ENCODE measurements around the gene CDH8.

DNA sequence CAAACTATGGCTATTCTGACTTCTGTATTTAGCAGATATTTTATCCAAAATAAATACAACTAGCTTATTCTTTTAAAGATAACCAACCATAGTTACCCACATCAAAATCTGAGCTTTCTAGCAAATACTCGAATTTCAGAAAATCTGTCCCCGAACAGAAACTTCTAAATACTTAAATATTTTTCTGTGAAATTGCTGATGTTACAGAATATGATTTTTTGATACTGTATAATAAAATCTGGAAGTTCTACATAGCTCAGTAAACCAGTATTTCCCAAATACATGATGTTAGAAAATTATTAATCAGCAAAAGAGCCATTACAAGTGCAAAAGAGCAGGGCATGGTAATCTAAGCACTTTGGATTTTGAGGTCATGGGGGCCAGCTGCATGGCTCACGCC is 114.9 kb downstream of the CDH8 start:
- no peak for TF ChIP-seq RAD21 (IDR thresholded peaks at IDR 0.05; ENCODE audit: low read depth)
- TF ChIP-seq, protein P1, sequence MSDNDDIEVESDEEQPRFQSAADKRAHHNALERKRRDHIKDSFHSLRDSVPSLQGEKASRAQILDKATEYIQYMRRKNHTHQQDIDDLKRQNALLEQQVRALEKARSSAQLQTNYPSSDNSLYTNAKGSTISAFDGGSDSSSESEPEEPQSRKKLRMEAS (IDR thresholded peaks at IDR 0.05), result no peak
- TF ChIP-seq, protein P2, sequence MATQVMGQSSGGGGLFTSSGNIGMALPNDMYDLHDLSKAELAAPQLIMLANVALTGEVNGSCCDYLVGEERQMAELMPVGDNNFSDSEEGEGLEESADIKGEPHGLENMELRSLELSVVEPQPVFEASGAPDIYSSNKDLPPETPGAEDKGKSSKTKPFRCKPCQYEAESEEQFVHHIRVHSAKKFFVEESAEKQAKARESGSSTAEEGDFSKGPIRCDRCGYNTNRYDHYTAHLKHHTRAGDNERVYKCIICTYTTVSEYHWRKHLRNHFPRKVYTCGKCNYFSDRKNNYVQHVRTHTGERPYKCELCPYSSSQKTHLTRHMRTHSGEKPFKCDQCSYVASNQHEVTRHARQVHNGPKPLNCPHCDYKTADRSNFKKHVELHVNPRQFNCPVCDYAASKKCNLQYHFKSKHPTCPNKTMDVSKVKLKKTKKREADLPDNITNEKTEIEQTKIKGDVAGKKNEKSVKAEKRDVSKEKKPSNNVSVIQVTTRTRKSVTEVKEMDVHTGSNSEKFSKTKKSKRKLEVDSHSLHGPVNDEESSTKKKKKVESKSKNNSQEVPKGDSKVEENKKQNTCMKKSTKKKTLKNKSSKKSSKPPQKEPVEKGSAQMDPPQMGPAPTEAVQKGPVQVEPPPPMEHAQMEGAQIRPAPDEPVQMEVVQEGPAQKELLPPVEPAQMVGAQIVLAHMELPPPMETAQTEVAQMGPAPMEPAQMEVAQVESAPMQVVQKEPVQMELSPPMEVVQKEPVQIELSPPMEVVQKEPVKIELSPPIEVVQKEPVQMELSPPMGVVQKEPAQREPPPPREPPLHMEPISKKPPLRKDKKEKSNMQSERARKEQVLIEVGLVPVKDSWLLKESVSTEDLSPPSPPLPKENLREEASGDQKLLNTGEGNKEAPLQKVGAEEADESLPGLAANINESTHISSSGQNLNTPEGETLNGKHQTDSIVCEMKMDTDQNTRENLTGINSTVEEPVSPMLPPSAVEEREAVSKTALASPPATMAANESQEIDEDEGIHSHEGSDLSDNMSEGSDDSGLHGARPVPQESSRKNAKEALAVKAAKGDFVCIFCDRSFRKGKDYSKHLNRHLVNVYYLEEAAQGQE (IDR thresholded peaks at IDR 0.05; ENCODE audit: low read depth), result no peak
- no peak for TF ChIP-seq EP300 (IDR thresholded peaks at IDR 0.05; ENCODE audit: borderline replicate concordance)
- TF ChIP-seq YY1 (IDR thresholded peaks at IDR 0.05; ENCODE audit: low read depth), result no peak
- TF ChIP-seq TCF12 (IDR thresholded peaks at IDR 0.05; ENCODE audit: low read depth), result no peak
- TF ChIP-seq EGR1 (IDR thresholded peaks at IDR 0.05), result no peak

All from Ishikawa (cell line).